Hematopoietic multipotent progenitor cell treated with erythropoietin and hydrocortisone succinate and interleukin-3 and kit ligand, for 15 days (in vitro differentiated cells): ENCODE results near the gene NBPF6.
"Not testable (repeated sequence)": the region's sequence is repeated elsewhere in the genome, so short reads cannot be mapped to it uniquely, and the experiment has no call there.

ENCODE experiments used
- DNase-seq: peaks from one replicate; pipeline ENCODE4 v3.0.0-alpha.2; 2015; ENCODE audit warnings: low spot score

Gene NBPF6, protein sequence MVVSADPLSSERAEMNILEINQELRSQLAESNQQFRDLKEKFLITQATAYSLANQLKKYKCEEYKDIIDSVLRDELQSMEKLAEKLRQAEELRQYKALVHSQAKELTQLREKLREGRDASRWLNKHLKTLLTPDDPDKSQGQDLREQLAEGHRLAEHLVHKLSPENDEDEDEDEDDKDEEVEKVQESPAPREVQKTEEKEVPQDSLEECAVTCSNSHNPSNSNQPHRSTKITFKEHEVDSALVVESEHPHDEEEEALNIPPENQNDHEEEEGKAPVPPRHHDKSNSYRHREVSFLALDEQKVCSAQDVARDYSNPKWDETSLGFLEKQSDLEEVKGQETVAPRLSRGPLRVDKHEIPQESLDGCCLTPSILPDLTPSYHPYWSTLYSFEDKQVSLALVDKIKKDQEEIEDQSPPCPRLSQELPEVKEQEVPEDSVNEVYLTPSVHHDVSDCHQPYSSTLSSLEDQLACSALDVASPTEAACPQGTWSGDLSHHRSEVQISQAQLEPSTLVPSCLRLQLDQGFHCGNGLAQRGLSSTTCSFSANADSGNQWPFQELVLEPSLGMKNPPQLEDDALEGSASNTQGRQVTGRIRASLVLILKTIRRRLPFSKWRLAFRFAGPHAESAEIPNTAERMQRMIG

GRCh38 chr1:108450043-108450442 is at the start of gene NBPF6:
TSS of gene NBPF6 (plus strand) at chr1:108450343. CDS start at chr1:108450602, 259 bp downstream.
- not testable (repeated sequence) for DNase-seq

DNA sequence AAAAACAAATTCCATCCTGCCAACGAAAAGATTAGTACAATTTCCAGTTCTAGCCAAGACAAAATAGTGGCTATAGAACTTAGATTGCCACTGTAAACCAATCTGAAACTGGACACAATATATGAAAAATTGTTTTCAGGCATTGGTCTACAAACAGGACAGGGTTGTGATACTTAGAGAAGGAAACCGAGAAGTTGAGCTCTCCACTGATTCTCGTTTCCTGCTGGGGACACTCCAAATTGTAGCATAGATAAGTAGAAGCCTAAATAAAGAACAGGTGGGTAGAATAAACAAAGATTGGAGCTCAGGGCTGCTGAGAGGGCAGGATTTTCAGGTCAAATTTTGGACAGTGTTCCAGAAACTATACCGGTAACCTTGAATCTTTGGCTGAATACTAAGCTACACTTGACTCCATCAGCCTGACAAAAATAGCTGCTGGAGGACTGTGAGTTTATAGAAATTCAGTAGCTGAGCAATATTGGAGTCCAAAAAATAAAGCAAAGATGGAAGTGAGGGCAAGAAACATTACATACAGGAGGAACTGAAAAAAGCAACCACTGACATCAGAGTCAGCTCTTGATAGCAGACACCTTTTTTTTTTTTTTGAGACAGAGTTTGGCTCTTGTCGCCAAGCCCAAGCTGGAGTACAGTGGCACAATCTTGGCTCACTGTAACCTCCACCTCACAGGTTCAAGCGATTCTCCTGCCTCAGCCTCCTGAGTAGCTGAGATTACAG is 38.9 kb upstream of the NBPF6 start:
- DNase-seq: not testable (repeated sequence)

DNA sequence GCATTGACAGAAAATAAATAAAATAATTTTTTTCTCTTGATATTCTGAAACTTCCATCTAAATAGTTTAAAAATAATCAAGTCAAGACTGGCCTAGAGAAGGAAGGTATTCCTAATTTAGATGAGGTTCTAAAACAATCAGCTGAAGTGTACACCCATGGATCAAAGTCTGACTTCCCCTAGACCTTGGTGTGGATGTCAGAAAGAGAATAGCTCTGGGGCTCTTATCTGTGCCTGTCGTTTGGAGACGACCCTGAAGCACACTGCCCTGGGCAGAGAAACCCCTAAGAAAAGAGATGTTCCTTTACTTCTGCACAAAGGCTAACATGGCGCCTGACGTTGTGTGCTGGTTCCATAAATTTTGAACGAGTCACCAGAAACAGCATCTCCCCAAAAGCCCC is 30.0 kb upstream of the NBPF6 start:
- not testable (repeated sequence) for DNase-seq

GRCh38 chr1:108421061-108421916 is 28.9 kb upstream of the NBPF6 start:
- DNase-seq: not testable (repeated sequence)

DNA sequence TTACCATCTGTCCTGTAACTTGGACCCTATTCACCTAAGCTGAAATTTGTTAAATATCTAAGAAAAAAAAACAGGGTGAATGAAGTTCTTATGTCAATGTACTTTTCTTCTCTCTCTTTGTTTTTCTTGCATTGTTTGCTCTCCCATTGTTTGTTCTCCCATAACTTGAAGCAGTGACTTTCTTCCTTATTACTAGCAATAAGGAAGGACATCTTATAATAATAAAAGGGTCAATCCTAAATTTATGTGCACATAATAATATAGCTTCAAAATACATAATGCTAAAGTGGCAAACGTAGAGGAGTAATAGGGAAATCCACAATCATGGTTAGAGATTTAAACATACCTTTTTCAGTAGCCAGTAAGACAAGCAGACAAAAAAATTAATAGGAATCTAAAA is 23.3 kb upstream of the NBPF6 start:
- DNase-seq: not testable (repeated sequence)

GRCh38 chr1:108432002-108432401 is 18.1 kb upstream of the NBPF6 start:
- not testable (repeated sequence) for DNase-seq

DNA sequence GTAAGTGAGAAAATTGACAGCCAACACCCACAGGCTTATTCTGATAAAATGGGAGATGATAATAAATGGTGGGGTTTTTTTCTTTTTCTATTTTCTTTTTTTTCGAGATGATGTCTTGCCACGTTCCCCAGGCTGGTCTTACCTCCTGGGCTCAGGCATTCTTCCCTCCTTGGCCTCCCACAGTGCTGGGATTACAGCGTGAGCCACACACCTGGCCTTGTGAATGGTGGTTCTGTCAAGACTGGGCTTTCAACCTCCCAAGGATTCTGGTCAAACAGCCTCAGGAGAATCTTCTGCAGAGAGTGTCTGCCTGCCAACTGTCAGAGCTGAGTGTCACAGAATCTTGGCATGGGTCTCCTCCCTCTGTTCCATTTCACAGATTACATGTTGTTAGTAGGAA is 16.7 kb upstream of the NBPF6 start:
- DNase-seq: not testable (repeated sequence)

- DNase-seq: not testable (repeated sequence)
These were observed 11.6 kb upstream of the NBPF6 start for GRCh38 chr1:108438536-108438935.

- DNase-seq: not testable (repeated sequence)
These were observed 4.4 kb downstream of the NBPF6 start for GRCh38 chr1:108454521-108454920.

DNA sequence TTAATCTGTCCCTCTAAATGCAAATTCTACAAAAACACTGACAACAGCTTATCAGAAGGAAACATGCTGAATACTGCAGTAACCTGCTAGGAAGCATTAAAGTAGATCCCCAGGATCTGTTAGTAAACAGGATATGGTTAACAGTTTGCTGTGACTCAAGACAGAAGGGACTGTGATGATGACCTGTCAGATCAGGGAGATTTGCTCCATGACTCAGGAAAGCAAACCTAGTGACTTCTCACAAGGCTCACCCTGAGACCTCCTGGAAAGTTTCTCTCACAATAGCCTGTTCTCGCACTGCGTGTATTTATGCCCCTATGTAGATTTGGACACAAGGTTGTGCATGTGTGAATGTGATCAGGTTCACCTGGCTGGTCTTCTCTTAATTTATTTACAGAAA is 8.5 kb downstream of the NBPF6 start:
- not testable (repeated sequence) for DNase-seq

DNA sequence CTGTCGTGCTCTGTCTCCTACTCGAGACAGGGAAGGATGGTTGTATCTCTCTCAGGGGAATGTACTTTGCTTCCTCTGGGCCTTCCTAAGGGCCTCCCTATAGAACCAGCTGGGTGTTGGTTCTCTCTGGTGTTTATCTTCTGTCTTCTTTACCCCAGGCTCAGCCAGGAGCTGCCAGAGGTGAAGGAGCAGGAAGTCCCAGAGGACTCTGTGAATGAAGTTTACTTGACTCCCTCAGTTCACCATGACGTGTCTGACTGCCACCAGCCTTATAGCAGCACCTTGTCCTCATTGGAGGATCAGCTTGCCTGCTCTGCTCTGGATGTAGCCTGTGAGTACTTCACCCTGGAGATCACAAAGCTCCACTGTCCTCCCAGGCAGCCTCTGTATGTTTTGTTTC is 11.6 kb downstream of the NBPF6 start:
- DNase-seq: not testable (repeated sequence)

DNA sequence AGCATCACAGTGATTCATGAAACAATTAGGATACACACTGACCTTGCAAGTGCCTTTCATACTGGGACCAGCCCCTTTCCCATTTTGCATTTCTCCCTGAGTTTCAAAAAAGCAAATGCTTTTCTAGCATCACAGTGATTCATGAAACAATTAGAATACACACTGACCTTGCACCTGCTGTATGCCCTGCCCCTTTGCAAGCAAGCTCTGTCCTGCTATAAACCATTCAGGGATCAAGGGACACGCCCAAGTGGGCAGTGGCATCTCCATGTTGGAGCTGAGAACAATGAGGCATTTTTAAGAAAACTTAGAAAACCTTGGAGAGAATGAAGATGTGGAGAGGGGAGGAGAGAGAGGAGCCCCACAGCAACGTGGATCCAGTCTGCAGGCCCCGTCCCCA is 13.8 kb downstream of the NBPF6 start:
- DNase-seq: not testable (repeated sequence)

- DNase-seq: not testable (repeated sequence)
These were observed 16.0 kb downstream of the NBPF6 start for GRCh38 chr1:108466166-108466565.

- not testable (repeated sequence) for DNase-seq
These were observed 17.0 kb downstream of the NBPF6 start for GRCh38 chr1:108467155-108467554.

DNA sequence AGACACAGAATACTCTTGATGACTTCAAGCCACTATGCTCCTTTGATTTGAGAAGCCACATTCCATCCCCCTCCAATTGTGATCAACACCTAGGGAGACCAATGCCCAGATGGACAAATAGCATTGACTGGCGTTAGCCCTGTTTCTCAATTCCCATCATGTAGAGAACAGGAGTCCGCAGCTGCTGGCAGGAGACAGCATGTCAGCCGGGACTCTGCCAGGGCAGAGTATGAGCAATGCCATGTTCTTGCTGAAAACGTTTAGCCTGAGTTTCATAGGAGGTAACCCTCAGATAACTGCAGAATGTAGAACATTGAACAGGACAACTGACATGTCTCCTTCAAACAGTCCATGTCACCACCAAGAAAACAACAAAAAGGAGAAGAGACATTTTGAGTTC is 20.6 kb downstream of the NBPF6 start:
- DNase-seq: not testable (repeated sequence)

- DNase-seq: not testable (repeated sequence)
These were observed 24.4 kb downstream of the NBPF6 start for GRCh38 chr1:108474516-108474915.

DNA sequence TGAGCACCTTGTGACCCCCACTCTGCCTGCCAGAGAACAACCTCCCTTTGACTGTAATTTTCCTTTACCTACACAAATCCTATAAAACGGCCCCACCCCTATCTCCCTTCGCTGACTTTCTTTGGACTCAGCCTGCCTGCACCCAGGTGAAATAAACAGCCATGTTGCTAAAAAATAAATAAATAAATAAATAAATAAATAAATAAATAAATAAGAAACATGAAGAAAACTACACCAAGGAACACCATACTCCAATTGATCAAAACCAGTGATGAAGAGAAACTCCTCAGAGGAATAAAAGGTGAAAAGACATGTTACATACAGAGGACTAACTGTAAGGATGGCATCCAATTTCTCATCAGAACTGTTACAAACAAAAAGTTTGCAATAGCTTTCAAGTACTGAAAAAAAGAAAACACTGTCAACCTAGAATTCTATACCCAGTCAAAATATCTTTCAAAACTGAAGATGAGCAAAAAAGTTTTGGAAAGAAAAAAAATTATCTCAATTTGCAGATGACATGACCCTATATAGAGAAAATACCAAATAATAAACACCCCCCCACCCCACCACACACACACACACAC is 28.4 kb downstream of the NBPF6 start:
- no peak for DNase-seq

- DNase-seq: no peak
These were observed 32.6 kb downstream of the NBPF6 start for GRCh38 chr1:108482708-108483107.

DNA sequence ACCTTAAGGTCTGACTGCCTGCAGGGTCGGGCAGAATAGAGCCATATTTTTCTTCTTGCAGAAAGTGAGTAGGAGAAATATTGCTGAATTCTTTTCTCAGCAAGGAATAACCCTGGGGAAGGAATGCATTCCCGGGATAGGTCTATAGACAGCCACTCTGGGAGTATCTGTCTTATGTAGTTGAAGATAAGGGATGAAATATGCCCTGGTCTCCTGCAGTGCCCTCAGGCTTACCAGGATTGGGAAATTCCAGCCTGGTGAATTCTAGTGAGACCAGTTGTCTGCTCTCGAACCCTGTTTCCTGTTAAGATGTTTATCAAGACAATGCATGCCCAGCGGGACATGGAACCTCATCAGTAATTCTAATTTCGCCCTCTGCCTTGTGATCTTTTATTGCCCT is 35.8 kb downstream of the NBPF6 start:
- DNase-seq: not testable (repeated sequence)

DNA sequence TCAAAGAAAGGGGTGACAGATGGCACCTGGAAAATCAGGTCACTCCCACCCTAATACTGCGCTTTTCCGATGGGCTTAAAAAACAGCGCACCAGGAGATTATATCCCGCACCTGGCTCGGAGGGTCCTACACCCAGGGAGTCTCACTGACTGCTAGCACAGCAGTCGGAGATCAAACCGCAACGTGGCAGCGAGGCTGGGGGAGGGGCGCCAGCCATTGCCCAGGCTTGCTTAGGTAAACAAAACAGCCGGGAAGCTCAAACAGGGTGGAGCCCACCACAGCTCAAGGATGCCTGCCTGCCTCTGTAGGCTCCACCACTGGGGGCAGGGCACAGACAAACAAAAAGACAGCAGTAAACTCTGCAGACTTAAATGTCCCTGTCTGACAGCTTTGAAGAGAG is 36.6 kb downstream of the NBPF6 start:
- DNase-seq: not testable (repeated sequence)

GRCh38 chr1:108495008-108495407 is 44.9 kb downstream of the NBPF6 start:
- not testable (repeated sequence) for DNase-seq
